ENCODE measurements around the gene METTL25B. TPM values are rescaled to one million over a fixed set of nuclear protein-coding genes. Genes with fewer than 3 reads are reported as not detected.

Gene METTL25B
- total RNA-seq, 1 experiment from 2014 or later: 10.4 TPM

DNA sequence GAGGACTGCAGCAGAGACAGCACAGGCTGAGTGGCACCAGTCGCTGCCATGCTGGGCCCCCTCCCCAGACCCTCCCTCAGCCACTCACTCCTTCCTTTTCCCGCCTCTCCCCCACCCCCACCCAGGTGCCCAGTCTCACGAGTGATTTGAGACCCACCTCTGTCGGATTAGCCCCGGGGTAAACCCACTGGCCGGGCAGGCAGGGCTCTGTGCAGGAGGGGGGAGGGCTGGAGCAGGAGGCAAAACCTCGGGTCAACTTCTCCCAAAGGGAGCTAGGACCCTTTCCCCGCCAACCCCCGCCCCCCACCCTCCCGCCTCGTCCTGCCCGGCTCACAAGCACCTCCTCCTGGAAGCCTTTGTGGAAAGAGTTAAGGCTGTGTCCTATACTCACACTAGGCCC is 16.1 kb downstream of the METTL25B start:
- peaks cover 54% of the 10 kb centered on the region for H3K4me1 ChIP-seq (ENCODE audit: insufficient read depth, low read length)
- H3K4me3 ChIP-seq (ENCODE audit: low read length): no peak overlapping the region

DNA sequence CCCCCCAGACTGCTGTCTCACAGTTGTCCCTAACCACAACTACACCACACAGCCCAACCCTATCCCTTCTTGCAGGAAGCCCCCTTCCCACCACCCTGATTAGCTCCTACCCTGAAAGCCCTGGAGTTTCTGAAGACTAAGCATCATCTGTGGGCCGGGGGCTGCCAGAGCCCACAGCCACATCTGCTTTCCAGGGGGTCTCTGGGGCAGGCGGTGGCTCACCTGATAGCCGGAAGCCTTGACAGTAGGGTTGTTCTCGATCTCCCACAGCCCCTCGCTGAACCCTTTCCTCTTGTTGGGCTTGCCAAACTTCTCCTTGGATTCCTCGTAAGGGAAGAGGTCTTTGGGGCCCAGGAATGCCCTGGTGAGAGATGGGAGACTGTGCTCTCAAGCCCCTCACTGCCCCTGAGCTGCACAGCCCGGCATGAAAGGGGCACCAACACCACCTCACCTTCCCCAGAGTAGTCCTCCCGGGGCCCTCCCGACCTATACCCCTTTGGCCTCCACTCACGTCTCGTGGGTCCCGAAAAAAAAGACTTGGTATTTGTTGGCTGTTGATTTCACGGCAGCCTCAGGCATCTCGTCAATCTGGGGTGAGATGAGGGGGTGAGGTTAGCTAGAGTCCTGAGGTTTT is 16.6 kb downstream of the METTL25B start:
- BruUV-seq (replicated peaks): no TSS peak
- H4K20me1 ChIP-seq (ENCODE audit: low read length): 0 out of 2 replicates have a peak, but pooled peaks cover 5% of the 10 kb centered on the region
- no peak overlapping the region for H3K4me2 ChIP-seq (ENCODE audit: low read length)
- H3K9me2 ChIP-seq (replicated peaks; ENCODE audit: low read length): no peaks in the 10 kb centered on the region
- H3K9me3 ChIP-seq (ENCODE audit: low read length): no peaks in the 10 kb centered on the region
- TF ChIP-seq, protein P1, sequence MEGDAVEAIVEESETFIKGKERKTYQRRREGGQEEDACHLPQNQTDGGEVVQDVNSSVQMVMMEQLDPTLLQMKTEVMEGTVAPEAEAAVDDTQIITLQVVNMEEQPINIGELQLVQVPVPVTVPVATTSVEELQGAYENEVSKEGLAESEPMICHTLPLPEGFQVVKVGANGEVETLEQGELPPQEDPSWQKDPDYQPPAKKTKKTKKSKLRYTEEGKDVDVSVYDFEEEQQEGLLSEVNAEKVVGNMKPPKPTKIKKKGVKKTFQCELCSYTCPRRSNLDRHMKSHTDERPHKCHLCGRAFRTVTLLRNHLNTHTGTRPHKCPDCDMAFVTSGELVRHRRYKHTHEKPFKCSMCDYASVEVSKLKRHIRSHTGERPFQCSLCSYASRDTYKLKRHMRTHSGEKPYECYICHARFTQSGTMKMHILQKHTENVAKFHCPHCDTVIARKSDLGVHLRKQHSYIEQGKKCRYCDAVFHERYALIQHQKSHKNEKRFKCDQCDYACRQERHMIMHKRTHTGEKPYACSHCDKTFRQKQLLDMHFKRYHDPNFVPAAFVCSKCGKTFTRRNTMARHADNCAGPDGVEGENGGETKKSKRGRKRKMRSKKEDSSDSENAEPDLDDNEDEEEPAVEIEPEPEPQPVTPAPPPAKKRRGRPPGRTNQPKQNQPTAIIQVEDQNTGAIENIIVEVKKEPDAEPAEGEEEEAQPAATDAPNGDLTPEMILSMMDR (conservative IDR thresholded peaks at IDR 0.05; ENCODE audit: low read depth, low read length): no peak
- TF ChIP-seq EZH2 (IDR thresholded peaks at IDR 0.05; ENCODE audit: low read length, unreplicated experiment): no peak
- no peak for TF ChIP-seq EZH2phosphoT487 (IDR thresholded peaks at IDR 0.05; ENCODE audit: borderline replicate concordance, low read length)
- H3F3A ChIP-seq (ENCODE audit: low read length, unreplicated experiment): peaks cover 23% of the 10 kb centered on the region
- no peak overlapping the region for H3K27ac ChIP-seq (ENCODE audit: low read length)
- H3K36me3 ChIP-seq (ENCODE audit: low read depth, low read length): peaks cover 45% of the 10 kb centered on the region
- ATAC-seq: no peak
- no peak overlapping the region for H2AFZ ChIP-seq (ENCODE audit: low read length)
- no peak overlapping the region for H3K4me3 ChIP-seq (ENCODE audit: low read length)
- ChIA-PET CTCF (interaction anchor here (0.7 kb wide), 1 partner anchor 56 kb away, joined by 6 read pairs; no protein-coding TSS in a partner anchor), POLR2A (ENCODE audit: unreplicated experiment) (no interaction called here)
- H3K79me2 ChIP-seq (ENCODE audit: low read length): peaks cover 68% of the 10 kb centered on the region
- H3K27me3 ChIP-seq (ENCODE audit: low read length): no peaks in the 10 kb centered on the region
- H3K4me1 ChIP-seq (ENCODE audit: insufficient read depth, low read length): peaks cover 59% of the 10 kb centered on the region
- no peak overlapping the region for H3K9ac ChIP-seq (ENCODE audit: low read length)
- intact Hi-C loops (cut with micrococcal nuclease): no loop called here
- DNase-seq: no peak

More for the DNA sequence above, 16.1 kb downstream of the METTL25B start:
- H3K27ac ChIP-seq (ENCODE audit: low read length): no peak overlapping the region
- TF ChIP-seq EZH2phosphoT487 (IDR thresholded peaks at IDR 0.05; ENCODE audit: borderline replicate concordance, low read length): no peak
- no peaks in the 10 kb centered on the region for H3K9me2 ChIP-seq (replicated peaks; ENCODE audit: low read length)
- H2AFZ ChIP-seq (ENCODE audit: low read length): no peak overlapping the region
- 0 out of 2 replicates have a peak, but pooled peaks cover 5% of the 10 kb centered on the region for H4K20me1 ChIP-seq (ENCODE audit: low read length)
- intact Hi-C loops (cut with micrococcal nuclease): no loop called here
- DNase-seq (no peak), ATAC-seq (no peak)
- peaks cover 68% of the 10 kb centered on the region for H3K79me2 ChIP-seq (ENCODE audit: low read length)
- H3K4me2 ChIP-seq (ENCODE audit: low read length): no peak overlapping the region
- no peak overlapping the region for H3K9ac ChIP-seq (ENCODE audit: low read length)
- POLR2A ChIA-PET (ENCODE audit: unreplicated experiment): no interaction called here
- no TSS peak for BruUV-seq (replicated peaks)
- H3K36me3 ChIP-seq (ENCODE audit: low read depth, low read length): peaks cover 43% of the 10 kb centered on the region
- H3K9me3 ChIP-seq (ENCODE audit: low read length): no peaks in the 10 kb centered on the region
- peaks cover 23% of the 10 kb centered on the region for H3F3A ChIP-seq (ENCODE audit: low read length, unreplicated experiment)
- no peaks in the 10 kb centered on the region for H3K27me3 ChIP-seq (ENCODE audit: low read length)
- CTCF ChIA-PET: interaction anchor here (0.7 kb wide), 1 partner anchor 55 kb away, joined by 6 read pairs; no protein-coding TSS in a partner anchor

DNA sequence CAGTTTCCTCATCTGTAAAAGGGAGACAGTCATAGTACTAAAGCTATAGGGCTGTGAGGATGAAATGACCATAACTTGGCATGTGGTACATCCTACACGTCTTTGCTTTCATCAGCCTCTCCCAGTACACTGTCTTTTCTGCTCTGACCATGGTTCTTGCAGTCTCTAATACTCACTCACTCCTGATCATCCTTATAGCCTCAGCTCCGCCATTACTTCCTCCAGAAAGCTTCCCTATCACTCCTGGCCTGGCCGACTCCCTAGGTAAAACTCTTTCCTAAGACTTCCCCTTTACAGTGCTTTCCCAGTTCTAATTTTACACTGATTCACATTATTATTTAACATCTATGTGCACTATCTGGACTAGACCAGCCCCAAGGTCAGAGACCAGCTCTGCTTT is 17.6 kb downstream of the METTL25B start:
- H3K79me2 ChIP-seq (ENCODE audit: low read length): peaks cover 68% of the 10 kb centered on the region
- DNase-seq: no peak
- POLR2A ChIA-PET (ENCODE audit: unreplicated experiment): no interaction called here
- peak overlapping the region; percentile 69; the same call in 1 of the 2 replicates for H3K4me3 ChIP-seq (ENCODE audit: low read length)
- peak overlapping the region; percentile 99 for H3K27ac ChIP-seq (ENCODE audit: low read length)
- no peak for ATAC-seq
- H3K9ac ChIP-seq (ENCODE audit: low read length): peak overlapping the region; percentile 99
- no peak overlapping the region for H2AFZ ChIP-seq (ENCODE audit: low read length)
- BruUV-seq (replicated peaks): no TSS peak
- H3K4me1 ChIP-seq (ENCODE audit: insufficient read depth, low read length): peaks cover 56% of the 10 kb centered on the region
- 0 out of 2 replicates have a peak, but pooled peaks cover 5% of the 10 kb centered on the region for H4K20me1 ChIP-seq (ENCODE audit: low read length)
- H3K27me3 ChIP-seq (ENCODE audit: low read length): no peaks in the 10 kb centered on the region
- H3K9me3 ChIP-seq (ENCODE audit: low read length): no peaks in the 10 kb centered on the region
- H3F3A ChIP-seq (ENCODE audit: low read length, unreplicated experiment): peaks cover 23% of the 10 kb centered on the region
- no peaks in the 10 kb centered on the region for H3K9me2 ChIP-seq (replicated peaks; ENCODE audit: low read length)
- H3K36me3 ChIP-seq (ENCODE audit: low read depth, low read length): peaks cover 45% of the 10 kb centered on the region
- TF ChIP-seq, protein P1 (conservative IDR thresholded peaks at IDR 0.05; ENCODE audit: low read depth, low read length): no peak
- TF ChIP-seq EZH2phosphoT487 (IDR thresholded peaks at IDR 0.05; ENCODE audit: borderline replicate concordance, low read length) (no peak), EZH2 (IDR thresholded peaks at IDR 0.05; ENCODE audit: low read length, unreplicated experiment) (no peak)
- CTCF ChIA-PET: no interaction called here
- peak overlapping the region; percentile 100 for H3K4me2 ChIP-seq (ENCODE audit: low read length)
- intact Hi-C loops (cut with micrococcal nuclease): no loop called here
